GM18867 (cell line): Measurements from ENCODE around the gene SNURF.
"Not testable (repeated sequence)": the region's sequence is repeated elsewhere in the genome, so short reads cannot be mapped to it uniquely, and the experiment has no call there.

Experiments used
- ATAC-seq: cut with Tn5 transposase; IDR thresholded peaks from one replicate; pipeline ENCODE4 v1.9.1; 2021; ENCODE audit warnings: mild to moderate bottlenecking, moderate library complexity; ENCODE audit not compliant: unreplicated experiment

SNURF gene

GRCh38 chr15:24966364-24967103 is 11.7 kb downstream of the SNURF start:
- ATAC-seq: no peak

GRCh38 chr15:24971052-24971451 is 16.3 kb downstream of the SNURF start:
- ATAC-seq: no peak

GRCh38 chr15:24971772-24972171 is 17.0 kb downstream of the SNURF start:
- no peak for ATAC-seq

DNA sequence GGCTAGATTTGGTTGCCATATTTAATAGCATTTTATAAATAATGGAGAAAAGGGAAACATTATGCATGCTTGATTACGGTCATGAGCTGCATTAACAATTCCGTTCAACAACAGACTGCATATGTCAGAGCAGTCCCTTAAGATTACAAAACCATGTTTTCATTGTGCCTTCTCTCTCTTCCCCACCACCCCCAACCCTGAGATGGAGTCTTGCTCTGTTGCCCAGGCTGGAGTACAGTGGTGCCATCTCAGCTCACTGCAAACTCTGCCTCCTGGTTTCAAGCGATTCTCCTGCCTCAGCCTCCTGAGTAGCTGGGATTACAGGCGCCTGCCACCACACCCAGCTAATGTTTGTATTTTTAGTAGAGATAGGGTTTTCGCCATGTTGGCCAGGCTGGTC is 17.9 kb downstream of the SNURF start:
- ATAC-seq: not testable (repeated sequence)

DNA sequence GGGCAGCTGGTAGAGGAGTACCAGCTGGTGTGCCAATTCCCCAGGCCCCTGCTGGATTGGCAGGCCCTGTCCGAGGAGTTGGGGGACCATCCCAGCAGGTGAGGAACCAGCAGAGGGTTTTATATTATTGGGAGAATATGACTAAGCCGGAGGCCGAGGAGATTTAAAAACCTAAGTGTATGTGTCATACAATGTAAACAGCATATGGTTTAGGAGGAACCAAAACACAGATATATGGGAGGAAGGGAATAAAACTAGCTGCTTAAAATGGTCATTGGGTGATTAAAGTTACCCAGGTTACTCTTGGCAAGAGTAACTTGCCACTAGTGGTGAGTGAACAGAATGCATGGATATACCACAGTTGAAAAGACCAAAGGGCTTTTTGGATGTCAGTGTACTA is 22.1 kb downstream of the SNURF start:
- ATAC-seq: no peak

GRCh38 chr15:24977686-24978085 is 22.9 kb downstream of the SNURF start:
- ATAC-seq: no peak

DNA sequence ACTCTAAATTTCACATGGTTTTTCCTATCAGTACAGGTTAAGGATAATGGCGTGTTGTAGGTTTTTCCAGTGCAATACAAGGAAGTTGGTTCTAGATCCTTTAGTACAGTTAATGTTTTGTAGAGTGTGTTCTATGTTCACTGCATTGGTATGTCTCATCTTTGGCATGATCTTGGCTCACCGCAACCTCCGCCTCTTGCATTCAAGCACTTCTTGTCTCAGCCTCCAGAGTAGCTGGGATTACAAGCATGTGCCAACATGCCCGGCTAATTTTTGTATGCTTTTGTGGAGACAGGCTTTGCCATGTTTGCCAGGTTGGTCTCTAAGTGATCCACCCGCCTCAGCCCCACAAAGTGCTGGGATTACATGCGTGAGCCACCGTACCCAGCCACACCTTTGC is 30.4 kb downstream of the SNURF start:
- no peak for ATAC-seq

DNA sequence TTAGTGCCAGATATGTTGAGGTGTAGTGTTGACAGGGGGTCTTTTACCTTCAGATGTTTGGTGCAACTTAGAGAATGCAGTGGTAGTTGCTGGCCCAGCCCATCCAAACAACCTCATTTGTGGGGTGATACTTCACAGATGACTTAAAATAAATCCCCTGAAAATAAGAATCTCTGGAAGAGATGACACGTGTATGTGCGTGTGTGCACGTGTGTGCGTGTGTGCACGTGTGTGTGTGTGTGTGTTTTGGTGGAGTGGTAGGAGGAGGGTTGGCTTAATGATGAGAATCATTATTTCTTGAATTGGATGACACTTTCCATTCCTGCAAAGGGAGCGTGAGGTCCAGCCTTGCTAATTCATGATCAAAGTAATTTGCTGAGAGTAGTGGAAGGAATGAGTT is 31.9 kb downstream of the SNURF start:
- no peak for ATAC-seq
